ENCODE data around the gene C16orf89.
A peak's percentile ranks its signal among the peaks of the same experiment; 100 is the strongest.
"Not testable (repeated sequence)": the region's sequence is repeated elsewhere in the genome, so short reads cannot be mapped to it uniquely, and the experiment has no call there.

The C16orf89 gene, protein sequence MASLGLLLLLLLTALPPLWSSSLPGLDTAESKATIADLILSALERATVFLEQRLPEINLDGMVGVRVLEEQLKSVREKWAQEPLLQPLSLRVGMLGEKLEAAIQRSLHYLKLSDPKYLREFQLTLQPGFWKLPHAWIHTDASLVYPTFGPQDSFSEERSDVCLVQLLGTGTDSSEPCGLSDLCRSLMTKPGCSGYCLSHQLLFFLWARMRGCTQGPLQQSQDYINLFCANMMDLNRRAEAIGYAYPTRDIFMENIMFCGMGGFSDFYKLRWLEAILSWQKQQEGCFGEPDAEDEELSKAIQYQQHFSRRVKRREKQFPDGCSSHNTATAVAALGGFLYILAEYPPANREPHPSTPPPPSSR

DNA sequence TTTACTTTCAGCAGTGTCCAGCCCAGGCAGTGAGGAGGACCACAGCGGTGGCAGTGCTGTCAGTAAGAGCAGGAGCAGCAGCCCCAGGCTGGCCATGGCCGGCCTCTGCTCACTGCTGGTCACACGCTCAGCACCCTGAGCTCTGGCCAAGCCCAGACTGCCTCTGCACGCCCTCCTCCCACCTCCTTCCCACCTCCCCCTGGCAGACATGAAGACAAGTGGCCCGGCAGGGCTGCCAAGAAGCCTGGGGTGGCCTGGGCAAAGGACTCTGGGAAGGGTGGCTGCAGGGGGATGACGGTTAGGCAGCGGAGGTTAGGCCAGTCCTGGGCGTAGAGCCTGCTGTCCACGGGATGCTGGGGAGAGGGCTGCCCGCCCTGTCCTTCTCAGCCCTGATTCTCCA is at the start of gene C16orf89:
Gene C16orf89, minus strand, starts transcription at position 144 of the 400 bp plus-strand sequence. Its CDS starts 48 bp downstream, at position 96.
- no peak for DNase-seq (ENCODE audit: low read depth)

DNA sequence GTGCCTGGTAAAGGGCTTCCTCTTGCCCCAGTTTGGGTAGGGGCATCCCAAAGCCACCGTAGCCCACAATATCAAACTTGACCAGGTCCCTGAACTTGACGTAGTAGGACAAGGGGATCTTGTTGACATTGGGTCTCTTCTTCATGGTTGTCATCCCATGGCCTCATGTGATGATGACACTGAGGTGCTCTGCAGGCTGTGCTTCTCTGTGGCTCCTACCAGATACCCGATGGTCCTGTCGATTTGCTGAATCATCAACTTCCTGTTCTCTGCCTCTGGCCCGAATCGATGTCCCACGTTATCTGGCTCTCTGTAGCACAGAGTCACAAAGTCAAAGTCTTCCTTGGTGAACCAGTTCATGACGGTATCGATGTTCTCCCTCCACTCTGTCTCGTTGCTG is 45.2 kb upstream of the C16orf89 start:
- not testable (repeated sequence) for DNase-seq (ENCODE audit: low read depth)

- no peak for DNase-seq (ENCODE audit: low read depth)
Measured at GRCh38 chr16:5108505-5109158, 42.9 kb upstream of the C16orf89 start.

DNA sequence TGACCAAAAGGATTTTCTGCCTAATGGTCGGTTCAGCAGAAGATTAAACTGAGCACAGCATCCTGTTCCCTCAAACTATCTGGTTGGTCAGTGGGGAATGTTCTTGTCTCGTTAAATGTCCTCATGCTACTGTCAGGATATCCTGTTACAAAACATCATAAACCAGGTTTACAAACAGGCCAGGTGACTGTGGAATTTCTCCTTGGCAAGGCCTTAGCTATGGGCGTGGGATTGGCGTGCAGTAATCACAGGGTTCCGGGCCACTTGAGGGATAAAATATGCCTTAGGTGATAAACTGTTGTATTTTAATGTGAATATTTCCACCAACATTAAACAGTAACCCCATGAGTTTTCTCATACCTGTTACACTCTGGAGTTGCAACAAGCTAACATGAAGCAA is 39.3 kb upstream of the C16orf89 start:
- not testable (repeated sequence) for DNase-seq (ENCODE audit: low read depth)

GRCh38 chr16:5103296-5104032 is 37.7 kb upstream of the C16orf89 start:
- DNase-seq (ENCODE audit: low read depth), result not testable (repeated sequence)

DNA sequence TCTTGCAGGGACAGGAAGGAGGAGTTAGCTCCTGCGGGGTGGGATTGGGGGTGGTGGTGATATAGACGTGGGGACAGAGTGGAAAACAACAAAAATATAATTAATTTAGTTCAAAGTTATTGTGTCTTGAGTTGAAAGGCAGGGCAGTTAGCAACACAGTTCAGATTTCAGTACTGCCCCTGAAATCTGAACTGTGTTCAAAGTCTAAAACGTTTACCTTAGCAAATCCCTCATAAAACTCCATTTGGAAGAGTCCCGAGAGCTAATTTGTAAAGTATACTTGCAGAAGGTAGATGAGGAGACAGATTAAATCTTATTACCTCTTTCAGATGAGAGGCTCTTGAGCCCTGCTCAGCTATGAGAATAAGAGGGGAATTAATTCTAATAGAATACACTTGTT is 33.4 kb upstream of the C16orf89 start:
- not testable (repeated sequence) for DNase-seq (ENCODE audit: low read depth)

- peak; percentile 95 for DNase-seq (ENCODE audit: low read depth)
Measured at GRCh38 chr16:5098221-5099159, 32.7 kb upstream of the C16orf89 start.

- peak; percentile 84 for DNase-seq (ENCODE audit: low read depth)
Measured at GRCh38 chr16:5097470-5098220, 31.9 kb upstream of the C16orf89 start, which contains the start of gene EEF2KMT. TSS of gene EEF2KMT (minus strand) at chr16:5097795. CDS start at chr16:5097739, 56 bp downstream.

- peak; percentile 9 for DNase-seq (ENCODE audit: low read depth)
Measured at GRCh38 chr16:5097061-5097469, 31.3 kb upstream of the C16orf89 start.

- not testable (repeated sequence) for DNase-seq (ENCODE audit: low read depth)
Measured at GRCh38 chr16:5096437-5097060, 30.8 kb upstream of the C16orf89 start.

GRCh38 chr16:5095145-5095830 is 29.5 kb upstream of the C16orf89 start:
- DNase-seq (ENCODE audit: low read depth), result not testable (repeated sequence)

DNA sequence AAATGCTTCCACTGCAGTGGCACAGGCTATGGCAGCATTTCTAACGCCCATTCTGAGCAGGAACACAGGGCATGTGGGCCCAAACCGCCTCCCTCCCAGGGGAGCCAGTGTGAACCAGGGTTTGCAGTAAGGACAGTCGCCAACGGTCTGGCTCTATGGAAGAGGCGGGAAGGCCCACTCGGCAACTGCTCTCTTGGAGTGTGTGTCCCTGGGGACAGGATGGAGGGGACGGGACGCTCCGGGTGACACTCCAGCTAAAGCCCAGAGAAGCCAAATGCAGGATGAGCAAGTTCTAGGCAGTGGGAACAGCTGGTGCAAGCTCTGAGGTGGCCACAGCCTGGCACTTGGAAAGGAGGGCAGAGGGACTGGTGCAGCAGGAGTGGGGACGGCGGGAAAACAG is 28.0 kb upstream of the C16orf89 start:
- DNase-seq (ENCODE audit: low read depth), result not testable (repeated sequence)

- DNase-seq (ENCODE audit: low read depth), result not testable (repeated sequence)
Measured at GRCh38 chr16:5093081-5093480, 27.3 kb upstream of the C16orf89 start.

DNA sequence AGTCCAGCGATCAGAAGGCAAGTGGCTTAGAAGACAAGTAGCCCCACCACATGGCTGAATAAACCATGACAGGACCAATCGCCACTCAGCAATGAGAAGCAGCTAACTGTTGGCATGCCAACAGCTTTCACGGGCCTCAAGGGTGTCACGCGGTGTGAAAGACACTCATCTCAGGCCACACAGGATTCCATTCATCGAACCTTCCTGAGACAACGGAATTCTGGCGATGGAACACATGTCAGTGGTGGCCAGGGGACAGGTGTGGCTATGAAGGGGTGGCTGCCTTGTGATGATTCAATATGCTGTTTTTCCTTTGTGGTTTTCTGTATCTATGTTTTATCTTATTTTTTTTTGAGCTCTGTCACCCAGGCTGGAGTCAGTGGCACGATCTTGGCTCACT is 24.8 kb upstream of the C16orf89 start:
- DNase-seq (ENCODE audit: low read depth), result not testable (repeated sequence)

DNA sequence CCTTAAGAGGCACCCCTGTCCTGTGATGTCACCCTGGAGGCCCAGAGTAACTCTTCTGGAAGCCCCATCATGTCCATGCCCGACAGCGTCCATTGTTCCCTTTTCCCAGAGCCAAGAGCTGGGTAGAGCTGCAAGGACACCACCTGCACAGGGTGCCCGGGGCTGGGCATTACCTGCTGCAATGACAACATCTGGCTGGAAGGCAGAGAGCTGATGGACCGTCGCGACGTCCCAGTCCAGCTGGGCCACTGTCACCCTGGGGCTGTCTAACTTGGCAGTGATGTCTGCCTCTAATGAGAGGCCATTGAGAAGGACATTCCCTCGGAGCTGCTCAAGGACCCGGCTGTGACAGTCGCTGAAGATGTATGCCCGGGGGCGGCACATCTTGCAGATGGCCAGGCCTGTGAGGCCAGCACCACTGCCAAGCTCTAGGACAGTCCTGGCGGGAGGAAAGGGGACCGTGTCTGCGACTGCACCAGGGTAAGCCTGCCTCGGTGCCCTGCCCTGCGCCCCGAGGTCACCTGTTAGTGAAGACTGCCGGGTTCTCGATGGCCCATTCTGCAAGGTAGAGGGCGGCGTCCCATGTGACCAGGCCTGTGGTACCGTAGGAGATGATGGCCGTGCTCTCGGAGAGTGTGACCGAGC is 24.3 kb upstream of the C16orf89 start:
- DNase-seq (ENCODE audit: low read depth), result not testable (repeated sequence)

DNA sequence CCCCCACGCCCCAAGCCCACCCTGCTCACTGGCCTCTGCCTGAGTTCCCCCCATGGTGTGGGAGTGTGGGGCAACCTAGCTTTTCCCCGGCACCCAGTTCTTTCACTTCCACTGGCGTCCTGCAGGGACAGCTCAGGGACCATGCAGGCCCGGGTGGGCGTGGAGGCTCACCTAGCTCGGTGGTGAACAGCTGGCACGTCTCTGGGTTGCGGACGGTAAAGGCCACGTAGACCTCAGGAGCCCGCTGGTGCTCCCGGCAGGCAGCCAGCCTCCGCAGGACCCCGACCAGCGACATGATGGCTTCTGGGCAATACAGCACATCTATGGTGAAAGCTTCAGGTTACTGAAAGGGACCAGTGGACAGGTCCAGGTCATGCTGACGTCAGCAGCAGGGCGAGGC is 23.2 kb upstream of the C16orf89 start:
- not testable (repeated sequence) for DNase-seq (ENCODE audit: low read depth)

DNA sequence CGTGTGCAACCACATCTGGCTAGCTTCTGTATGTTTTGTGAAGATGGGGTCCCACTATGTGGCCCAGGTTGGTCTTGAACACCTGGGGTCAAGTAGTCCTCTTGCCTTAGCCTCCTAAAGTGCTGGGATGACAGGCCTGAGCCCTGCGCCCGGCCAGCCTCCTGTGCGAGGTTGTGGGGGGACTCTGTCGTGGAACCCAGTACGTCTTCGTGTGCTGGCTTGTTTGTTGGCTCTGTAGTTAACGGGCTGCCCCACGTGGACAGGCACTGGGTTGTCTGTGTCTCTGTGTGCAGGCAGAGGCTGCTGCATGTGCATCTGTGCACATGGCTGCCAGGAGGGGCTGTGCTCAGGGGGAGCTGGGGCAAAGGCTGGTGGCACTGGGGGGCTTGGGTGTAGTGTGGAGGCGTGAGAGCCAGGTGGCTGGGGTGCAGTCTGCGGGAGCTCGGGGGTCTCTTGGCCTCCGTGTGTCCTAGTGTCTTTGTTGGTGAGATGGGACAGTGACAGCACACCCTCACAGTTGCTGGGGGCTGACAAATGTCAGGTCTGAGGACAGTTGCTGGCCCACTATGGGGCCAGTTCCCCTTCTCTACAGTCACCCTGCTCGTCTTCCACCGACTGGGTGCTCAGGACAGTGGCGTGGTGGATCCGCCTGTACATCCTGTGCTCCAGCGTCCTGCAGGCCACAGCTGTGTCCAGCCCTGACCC is 22.5 kb upstream of the C16orf89 start:
- not testable (repeated sequence) for DNase-seq (ENCODE audit: low read depth)

DNA sequence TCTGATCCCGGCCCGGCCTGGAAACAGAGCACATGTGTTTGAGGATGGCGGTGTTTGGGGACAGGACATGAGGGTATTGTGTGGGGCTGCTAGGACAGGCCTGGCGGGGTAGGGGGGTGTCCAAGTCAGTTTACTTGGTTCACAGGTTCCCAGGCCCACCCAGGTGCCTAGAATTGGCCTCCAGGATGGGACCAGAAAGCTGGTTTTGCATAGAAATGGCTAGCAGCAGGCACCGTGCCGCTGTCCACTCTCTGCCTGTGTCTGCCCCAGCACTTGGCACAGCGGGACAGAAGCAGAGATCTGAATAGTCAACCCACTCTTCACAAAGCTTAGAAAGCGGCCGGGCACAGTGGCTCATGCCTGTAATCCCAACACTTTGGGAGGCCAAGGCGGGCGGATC is 20.0 kb upstream of the C16orf89 start:
- not testable (repeated sequence) for DNase-seq (ENCODE audit: low read depth)
